SK-N-SH (cell line): ENCODE results near the gene CARD19. TPM values are rescaled to one million over a fixed set of nuclear protein-coding genes. Genes with fewer than 3 reads are reported as not detected.

Experiments used
- CTCF ChIA-PET: fragments of 300-600, 350-600 bp; formaldehyde crosslinking; extraction: SDS; loops from one replicate; lab custom pipeline; 2021; lab: Yijun Ruan, JAX
- POLR2A ChIA-PET: fragments of 350-600 bp; sonication (Branson Sonifier 250); formaldehyde crosslinking; extraction: SDS; loops from one replicate; lab custom pipeline; 2020; ENCODE audit warnings: antibody characterized with exemption, inconsistent platforms; lab: Yijun Ruan, JAX
- DNase-seq: peaks from one replicate; pipeline ENCODE4 v3.0.0; 2012
- H2AFZ ChIP-seq: fragments of 200-600 bp; sonication (generic); 2 replicates; pipeline ENCODE4 v1.8.1; 2016; ENCODE audit warnings: antibody characterized with exemption, mild to moderate bottlenecking, low read depth
- H3F3A ChIP-seq: fragments of 200-600 bp; sonication (generic); replicated peaks from 2 replicates; pipeline ENCODE3; 2016; ENCODE audit warnings: antibody characterized with exemption, mild to moderate bottlenecking; ENCODE audit not compliant: insufficient read depth
- H3K27ac ChIP-seq, 2 experiments: fragments of 200-500 bp in 1 of 2; fragments of 200-600 bp in 1 of 2; sonication (Bioruptor generic) in 1 of 2; sonication (generic), shearing (Covaris generic) in 1 of 2; 2 replicates each; pipeline versions ENCODE4 v1.5.1 to v1.6.1; 2014 to 2016; ENCODE audit warnings: low read depth in 2 of 2, inconsistent platforms in 1 of 2, low read length in 1 of 2, mild to moderate bottlenecking in 1 of 2, mixed read lengths in 1 of 2
- H3K27me3 ChIP-seq: fragments of 200-600 bp; sonication (generic), shearing (Covaris generic); 2 replicates; pipeline ENCODE4 v1.6.1; 2016; ENCODE audit warnings: mixed run types; ENCODE audit not compliant: insufficient read depth
- H3K36me3 ChIP-seq, 2 experiments: fragments of 200-500 bp in 1 of 2; fragments of 200-600 bp in 1 of 2; sonication (Bioruptor generic) in 1 of 2; sonication (generic) in 1 of 2; replicated peaks in 1 of 2; 2 replicates each; pipeline versions ENCODE3 to v1.5.1; 2014 to 2016; ENCODE audit warnings: low read length in 1 of 2, mild to moderate bottlenecking in 1 of 2; ENCODE audit not compliant: insufficient read depth in 2 of 2, control insufficient read depth in 1 of 2
- H3K4me1 ChIP-seq, 2 experiments: fragments of 200-500 bp in 1 of 2; fragments of 200-600 bp in 1 of 2; sonication (Bioruptor generic) in 1 of 2; sonication (generic), shearing (Covaris generic) in 1 of 2; 2 replicates each; pipeline versions ENCODE4 v1.5.1 to v1.6.1; 2014 to 2016; ENCODE audit warnings: low read depth in 1 of 2, low read length in 1 of 2, mixed run types in 1 of 2; ENCODE audit not compliant: insufficient read depth in 2 of 2, control insufficient read depth in 1 of 2
- H3K4me2 ChIP-seq: fragments of 200-600 bp; sonication (generic), shearing (Covaris generic); 2 replicates; pipeline ENCODE4 v1.6.1; 2017; ENCODE audit warnings: mixed run types
- H3K4me3 ChIP-seq, 2 experiments: fragments of 200-500 bp in 1 of 2; fragments of 200-600 bp in 1 of 2; sonication (Bioruptor generic) in 1 of 2; sonication (generic), shearing (Covaris generic) in 1 of 2; 2 replicates each; pipeline versions ENCODE4 v1.5.1 to v1.8.1; 2014 to 2016; ENCODE audit warnings: low read depth in 2 of 2, inconsistent platforms in 1 of 2, low read length in 1 of 2, mild to moderate bottlenecking in 1 of 2, mixed read lengths in 1 of 2, moderate library complexity in 1 of 2
- H3K79me2 ChIP-seq: fragments of 200-600 bp; sonication (generic); 2 replicates; pipeline ENCODE4 v1.8.1; 2017; ENCODE audit warnings: mild to moderate bottlenecking; ENCODE audit not compliant: insufficient read depth
- H3K9ac ChIP-seq: fragments of 200-600 bp; sonication (generic); 2 replicates; pipeline ENCODE4 v1.6.1; 2017; ENCODE audit warnings: mixed run types
- H3K9me2 ChIP-seq: fragments of 200-600 bp; sonication (generic); 2 replicates; pipeline ENCODE4 v1.6.1; 2017; ENCODE audit warnings: mixed run types
- H3K9me3 ChIP-seq: fragments of 200-600 bp; sonication (generic); 2 replicates; pipeline ENCODE4 v1.6.1; 2017; ENCODE audit warnings: mixed run types, mild to moderate bottlenecking, moderate library complexity
- H4K20me1 ChIP-seq: fragments of 200-600 bp; sonication (generic); 2 replicates; pipeline ENCODE4 v1.6.1; 2017; ENCODE audit warnings: mild to moderate bottlenecking, mixed run types; ENCODE audit not compliant: insufficient read depth
- CHD2 ChIP-seq: fragments of 150-350 bp; IDR thresholded peaks from 2 replicates; pipeline ENCODE4 v1.6.1; 2018; ENCODE audit warnings: low read length; ENCODE audit not compliant: partially characterized antibody
- ELF1 ChIP-seq: IDR thresholded peaks from 2 replicates; pipeline ENCODE4 v1.4.0; 2012
- EZH2phosphoT487 ChIP-seq: fragments of 200-600 bp; sonication (generic); IDR thresholded peaks from 2 replicates; pipeline ENCODE4 v1.6.1; 2017; ENCODE audit warnings: low read depth, mixed run types, mild to moderate bottlenecking, antibody characterized with exemption, moderate library complexity, borderline replicate concordance
- FOXJ3 ChIP-seq: sonication (generic); formaldehyde crosslinking; IDR thresholded peaks from 2 replicates; pipeline ENCODE4 v1.5.1; 2020; ENCODE audit warnings: mild to moderate bottlenecking, missing genetic modification reagents
- GATA2 ChIP-seq: sonication (generic); formaldehyde crosslinking; IDR thresholded peaks from 2 replicates; pipeline ENCODE4 v1.5.0; 2020; ENCODE audit warnings: mild to moderate bottlenecking, missing genetic modification reagents
- IRF3 ChIP-seq: fragments of 150-350 bp; IDR thresholded peaks from 2 replicates; pipeline ENCODE4 v1.6.1; 2016; ENCODE audit warnings: mild to moderate bottlenecking, low read depth, low read length
- MXI1 ChIP-seq: IDR thresholded peaks from 2 replicates; pipeline ENCODE4 v1.6.1; 2012; ENCODE audit warnings: mild to moderate bottlenecking, low read depth, low read length, improper control_type of control experiment
- NFIC ChIP-seq: IDR thresholded peaks from 2 replicates; pipeline ENCODE4 v1.4.0; 2012; ENCODE audit warnings: borderline replicate concordance
- NRF1 ChIP-seq: IDR thresholded peaks from 2 replicates; pipeline ENCODE4 v1.6.1; 2012; ENCODE audit warnings: low read depth, mild to moderate bottlenecking, low read length
- PBX3 ChIP-seq: IDR thresholded peaks from 2 replicates; pipeline ENCODE4; 2012
- POLR2AphosphoS5 ChIP-seq: IDR thresholded peaks from 2 replicates; pipeline ENCODE4 v1.6.1; 2012; ENCODE audit warnings: low read depth, low read length
- RAD21 ChIP-seq: IDR thresholded peaks from 2 replicates; pipeline ENCODE4 v1.6.1; 2012; ENCODE audit warnings: mild to moderate bottlenecking, low read length
- RCOR1 ChIP-seq: fragments of 150-350 bp; IDR thresholded peaks from 2 replicates; pipeline ENCODE4 v1.6.1; 2017; ENCODE audit warnings: antibody characterized with exemption, low read length
- REST ChIP-seq: IDR thresholded peaks from 2 replicates; pipeline ENCODE4 v1.6.1; 2012; ENCODE audit warnings: mild to moderate bottlenecking, low read depth, low read length, moderate library complexity
- RFX5 ChIP-seq: IDR thresholded peaks from 2 replicates; pipeline ENCODE4 v1.6.1; 2012; ENCODE audit warnings: mild to moderate bottlenecking, improper control_type of control experiment, low read length
- RXRA ChIP-seq: IDR thresholded peaks from 2 replicates; pipeline ENCODE4 v1.4.0; 2012; ENCODE audit warnings: low read depth, mild to moderate bottlenecking, borderline replicate concordance
- SIN3A ChIP-seq: IDR thresholded peaks from 2 replicates; pipeline ENCODE4 v1.6.1; 2012; ENCODE audit warnings: low read depth, mild to moderate bottlenecking, low read length, moderate library complexity, borderline replicate concordance
- TAF1 ChIP-seq: IDR thresholded peaks from 2 replicates; pipeline ENCODE4 v1.6.1; 2012; ENCODE audit warnings: low read depth, mild to moderate bottlenecking, low read length, moderate library complexity, borderline replicate concordance
- TCF12 ChIP-seq: IDR thresholded peaks from 2 replicates; pipeline ENCODE4 v1.4.0; 2012
- YY1 ChIP-seq: IDR thresholded peaks from 2 replicates; pipeline ENCODE4 v1.4.0; 2012; ENCODE audit warnings: low read depth, mild to moderate bottlenecking
- ZBTB33 ChIP-seq: IDR thresholded peaks from 2 replicates; pipeline ENCODE4 v1.4.0; 2012; ENCODE audit warnings: low read depth, borderline replicate concordance
- WGBS: methylation state at CpG from one replicate; pipeline ENCODE4 v1.1.6; 2017; ENCODE audit warnings: low lambda C conversion rate; 5-methylcytosine and 5-hydroxymethylcytosine counted together
- polyA plus RNA-seq, 3 experiments: library from polyadenylated mRNA; depleted of rRNA; stranded (reverse); fragments of >200 nt; gene quantifications; 2 replicates each; pipeline ENCODE4 v1.2.3, GENCODE V29; 2012

Gene CARD19
- polyA plus RNA-seq, 1 of the 3 experiments (the other 2 are of a cell fraction) = 165 TPM

GRCh38 chr9:93050231-93050630, 45.8 kb upstream of the CARD19 start:
- CTCF ChIA-PET = interaction anchor here (0.8 to 1.9 kb wide), 2 partner anchors 47 to 59 kb away, joined by 3 to 5 read pairs; no protein-coding TSS in a partner anchor
- POLR2A ChIA-PET = no interaction called here
- Histone ChIP-seq H3F3A (no peaks in the 10 kb centered on the region), H2AFZ (no peak overlapping the region), H3K9me3 (no peaks in the 10 kb centered on the region), H3K4me2 (no peak overlapping the region), H4K20me1 (no peaks in the 10 kb centered on the region), H3K27ac (no peak overlapping the region), H3K4me1 (peaks cover 0 to 13% of the 10 kb centered on the region in 2 experiments; a peak in 1 of 4 replicates), H3K27me3 (no peaks in the 10 kb centered on the region), H3K4me3 (no peak overlapping the region), H3K36me3 (no peaks in the 10 kb centered on the region), H3K79me2 (no peaks in the 10 kb centered on the region), H3K9ac (no peak overlapping the region), H3K9me2 (no peaks in the 10 kb centered on the region)
- 83% methylated on average over 3 of the region's 4 CpGs for WGBS
- TF ChIP-seq ELF1 = no peak
- no peak for TF ChIP-seq RAD21
- no peak for TF ChIP-seq PBX3
- no peak for TF ChIP-seq RFX5
- no peak for TF ChIP-seq NRF1
- no peak for TF ChIP-seq EZH2phosphoT487
- TF ChIP-seq RXRA = no peak
- no peak for TF ChIP-seq GATA2 (CRISPR knock-in tag)
- TF ChIP-seq FOXJ3 (CRISPR knock-in tag) = no peak
- TF ChIP-seq RCOR1 = no peak
- no peak for TF ChIP-seq POLR2AphosphoS5
- TF ChIP-seq REST = no peak
- TF ChIP-seq TCF12 = no peak
- no peak for TF ChIP-seq SIN3A
- TF ChIP-seq YY1 = no peak
- DNase-seq = no peak

GRCh38 chr9:93051680-93052089, 44.3 kb upstream of the CARD19 start:
- Histone ChIP-seq H3F3A (no peaks in the 10 kb centered on the region), H3K27me3 (no peaks in the 10 kb centered on the region), H3K9me3 (no peaks in the 10 kb centered on the region), H3K79me2 (no peaks in the 10 kb centered on the region), H3K27ac (no peak overlapping the region), H3K4me1 (peaks cover 0 to 13% of the 10 kb centered on the region in 2 experiments; a peak in 1 of 4 replicates), H3K9me2 (no peaks in the 10 kb centered on the region), H4K20me1 (no peaks in the 10 kb centered on the region), H3K4me2 (no peak overlapping the region), H3K4me3 (no peak overlapping the region), H3K9ac (no peak overlapping the region), H2AFZ (no peak overlapping the region), H3K36me3 (no peaks in the 10 kb centered on the region)
- no peak for DNase-seq
- CTCF ChIA-PET = interaction anchor here (1.3 to 1.4 kb wide), 2 partner anchors 68 to 94 kb away, joined by 3 to 4 read pairs; no protein-coding TSS in a partner anchor
- POLR2A ChIA-PET = no interaction called here
- 74% methylated on average over 6 of the region's 6 CpGs for WGBS
- TF ChIP-seq MXI1 (no peak), NRF1 (no peak), EZH2phosphoT487 (no peak), IRF3 (no peak), RXRA (no peak), ZBTB33 (no peak), NFIC (no peak), TAF1 (no peak), CHD2 (no peak)
